Glutamatergic neuron (in vitro differentiated cells): ENCODE data around the gene FARS2. TPM values are rescaled to one million over a fixed set of nuclear protein-coding genes. Genes with fewer than 3 reads are reported as not detected.

Experiments
- DNase-seq: peaks from one replicate; pipeline ENCODE4 v3.0.0; 2022
- H3K27ac Mint-ChIP-seq: one replicate; pipeline ENCODE4 v1.8.0; 2020; ENCODE audit warnings: mild to moderate bottlenecking, mixed read lengths, inconsistent platforms; ENCODE audit not compliant: unreplicated experiment
- H3K27me3 Mint-ChIP-seq: one replicate; pipeline ENCODE4 v1.8.0; 2020; ENCODE audit warnings: mild to moderate bottlenecking, moderate library complexity, mixed read lengths, inconsistent platforms; ENCODE audit not compliant: unreplicated experiment
- H3K36me3 Mint-ChIP-seq: one replicate; pipeline ENCODE4 v1.8.0; 2020; ENCODE audit warnings: mild to moderate bottlenecking, mixed read lengths, inconsistent platforms; ENCODE audit not compliant: unreplicated experiment
- H3K4me1 Mint-ChIP-seq: one replicate; pipeline ENCODE4 v1.8.0; 2020; ENCODE audit warnings: mild to moderate bottlenecking, low read depth, mixed read lengths, inconsistent platforms; ENCODE audit not compliant: unreplicated experiment
- H3K4me3 Mint-ChIP-seq: one replicate; pipeline ENCODE4 v1.8.0; 2020; ENCODE audit warnings: mild to moderate bottlenecking, mixed read lengths, inconsistent platforms; ENCODE audit not compliant: unreplicated experiment
- H3K9me3 Mint-ChIP-seq: one replicate; pipeline ENCODE4 v1.8.0; 2020; ENCODE audit warnings: mild to moderate bottlenecking, moderate library complexity, mixed read lengths, inconsistent platforms; ENCODE audit not compliant: unreplicated experiment
- CTCF ChIP-seq: fragments of 200-600 bp; sonication (generic); IDR thresholded peaks from one replicate; pipeline ENCODE4 v1.5.0; 2021; ENCODE audit not compliant: partially characterized antibody, unreplicated experiment
- total RNA-seq: library from RNA; stranded (reverse); fragmentation: NEBNext Ultra II Directional; extraction: Animal tissue kit (Norgen Biotek cat#: 25700); gene quantifications from one replicate; pipeline ENCODE4 v1.2.1, GENCODE V29; 2021; ENCODE audit not compliant: unreplicated experiment

The FARS2 gene
- total RNA-seq, 1 donor from 2014 or later: 14.2 TPM

DNA sequence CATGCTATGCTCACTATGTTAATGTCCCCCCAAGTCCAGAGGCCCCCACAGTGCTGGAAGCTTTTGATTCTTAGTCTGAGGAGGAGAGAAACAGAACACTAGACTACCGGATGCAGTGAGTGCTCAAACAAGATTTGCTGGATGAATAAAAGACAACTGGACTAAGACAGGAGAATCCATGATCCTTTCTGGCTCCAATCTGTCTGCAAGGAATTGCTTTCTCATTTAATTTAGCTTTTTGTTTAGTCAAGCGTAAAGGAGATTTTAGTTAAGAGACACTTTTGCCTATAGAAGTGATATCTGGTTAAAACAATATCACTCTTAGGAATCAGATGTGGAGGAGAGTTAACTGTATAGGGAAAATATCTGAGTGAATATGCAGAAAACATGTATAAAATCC, 14.1 kb upstream of the FARS2 start:
- H3K9me3 Mint-ChIP-seq: peaks cover 3% of the 10 kb centered on the region
- no peaks in the 10 kb centered on the region for H3K27me3 Mint-ChIP-seq
- H3K36me3 Mint-ChIP-seq: no peaks in the 10 kb centered on the region
- H3K4me3 Mint-ChIP-seq: no peak overlapping the region
- DNase-seq: no peak
- no peak for TF ChIP-seq CTCF
- H3K4me1 Mint-ChIP-seq: peaks cover 11% of the 10 kb centered on the region
- H3K27ac Mint-ChIP-seq: no peak overlapping the region

GRCh38 chr6:5248302-5249098, 12.8 kb upstream of the FARS2 start:
- no peak for TF ChIP-seq CTCF
- peaks cover 11% of the 10 kb centered on the region for H3K4me1 Mint-ChIP-seq
- no peaks in the 10 kb centered on the region for H3K9me3 Mint-ChIP-seq
- H3K4me3 Mint-ChIP-seq: no peak overlapping the region
- no peaks in the 10 kb centered on the region for H3K27me3 Mint-ChIP-seq
- H3K36me3 Mint-ChIP-seq: no peaks in the 10 kb centered on the region
- DNase-seq: no peak
- no peak overlapping the region for H3K27ac Mint-ChIP-seq

GRCh38 chr6:5249451-5250122, 11.7 kb upstream of the FARS2 start:
- peaks cover 7% of the 10 kb centered on the region for H3K4me1 Mint-ChIP-seq
- no peak overlapping the region for H3K27ac Mint-ChIP-seq
- no peak for TF ChIP-seq CTCF
- H3K36me3 Mint-ChIP-seq: no peaks in the 10 kb centered on the region
- H3K27me3 Mint-ChIP-seq: no peaks in the 10 kb centered on the region
- no peak for DNase-seq
- H3K9me3 Mint-ChIP-seq: peaks cover under 1% of the 10 kb centered on the region
- no peak overlapping the region for H3K4me3 Mint-ChIP-seq

DNA sequence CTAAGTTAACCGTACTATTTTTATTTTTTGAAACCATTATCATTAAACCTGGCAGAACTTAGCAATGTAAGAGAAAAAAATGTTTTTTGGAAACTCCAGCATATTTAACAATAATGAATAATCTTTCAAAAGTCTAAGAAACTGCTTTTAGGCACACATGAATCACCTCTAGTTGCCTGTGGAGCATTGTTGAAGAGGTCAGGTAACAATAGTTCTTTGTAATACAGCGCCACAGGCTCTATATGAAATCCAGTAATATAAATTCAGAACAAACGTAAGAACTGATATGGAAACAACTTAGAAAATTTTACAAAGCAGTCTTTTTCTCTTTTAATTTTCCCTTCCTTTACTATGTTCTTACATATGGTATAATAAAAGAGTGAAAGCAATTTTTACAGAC, 10.9 kb upstream of the FARS2 start:
- H3K9me3 Mint-ChIP-seq: peaks cover 1% of the 10 kb centered on the region
- no peak overlapping the region for H3K27ac Mint-ChIP-seq
- DNase-seq: no peak
- H3K4me1 Mint-ChIP-seq: peaks cover 5% of the 10 kb centered on the region
- no peaks in the 10 kb centered on the region for H3K36me3 Mint-ChIP-seq
- no peak for TF ChIP-seq CTCF
- H3K4me3 Mint-ChIP-seq: no peak overlapping the region
- no peaks in the 10 kb centered on the region for H3K27me3 Mint-ChIP-seq

- Mint-ChIP-seq H3K4me1 (peaks cover 3% of the 10 kb centered on the region), H3K27ac (no peak overlapping the region), H3K9me3 (peaks cover 1% of the 10 kb centered on the region), H3K4me3 (no peak overlapping the region), H3K27me3 (no peaks in the 10 kb centered on the region), H3K36me3 (no peaks in the 10 kb centered on the region)
- no peak for DNase-seq
- TF ChIP-seq CTCF: no peak
These were observed 10.4 kb upstream of the FARS2 start for GRCh38 chr6:5250911-5251310.
